ES-I3 (cell line): Measurements from ENCODE around the gene TRIM37.
"Not testable (repeated sequence)": the region's sequence is repeated elsewhere in the genome, so short reads cannot be mapped to it uniquely, and the experiment has no call there.

Experiments
- H3K36me3 ChIP-seq: 2 replicates; pipeline ENCODE4 v1.6.1; 2013; ENCODE audit warnings: mild to moderate bottlenecking, low read length, control low read depth, moderate library complexity; ENCODE audit not compliant: insufficient read depth
- H3K4me1 ChIP-seq: 2 replicates; pipeline ENCODE4 v1.6.1; 2013; ENCODE audit warnings: mild to moderate bottlenecking, control low read depth, low read length; ENCODE audit not compliant: insufficient read depth
- H3K9ac ChIP-seq: 2 replicates; pipeline ENCODE4 v1.6.1; 2013; ENCODE audit warnings: low read depth, mild to moderate bottlenecking, low read length, moderate library complexity
- H3K9me3 ChIP-seq: 2 replicates; pipeline ENCODE4 v1.6.1; 2013; ENCODE audit warnings: mild to moderate bottlenecking, low read length, moderate library complexity; ENCODE audit not compliant: control insufficient read depth, insufficient read depth

TRIM37 gene

GRCh38 chr17:58982626-58983025 is 124.1 kb downstream of the TRIM37 start:
- Histone ChIP-seq H3K36me3 (no peaks in the 10 kb centered on the region), H3K9ac (no peak overlapping the region), H3K9me3 (no peaks in the 10 kb centered on the region), H3K4me1 (peaks cover 10% of the 10 kb centered on the region)

GRCh38 chr17:58980706-58981481 is 125.8 kb downstream of the TRIM37 start:
- no peaks in the 10 kb centered on the region for H3K36me3 ChIP-seq
- no peak overlapping the region for H3K9ac ChIP-seq
- H3K9me3 ChIP-seq = no peaks in the 10 kb centered on the region
- peaks cover 6% of the 10 kb centered on the region for H3K4me1 ChIP-seq

- Histone ChIP-seq H3K9me3 (no peaks in the 10 kb centered on the region), H3K9ac (no peak overlapping the region), H3K4me1 (no peaks in the 10 kb centered on the region), H3K36me3 (no peaks in the 10 kb centered on the region)
Observed at GRCh38 chr17:58976541-58976940, 130.1 kb downstream of the TRIM37 start.

GRCh38 chr17:58974354-58974753 is 132.3 kb downstream of the TRIM37 start:
- H3K36me3 ChIP-seq = no peaks in the 10 kb centered on the region
- H3K4me1 ChIP-seq = peaks cover 1% of the 10 kb centered on the region
- H3K9me3 ChIP-seq = no peaks in the 10 kb centered on the region
- no peak overlapping the region for H3K9ac ChIP-seq

GRCh38 chr17:58970609-58971450 is 135.8 kb downstream of the TRIM37 start:
- Histone ChIP-seq H3K36me3 (no peaks in the 10 kb centered on the region), H3K9me3 (no peaks in the 10 kb centered on the region), H3K4me1 (peaks cover 15% of the 10 kb centered on the region), H3K9ac (no peak overlapping the region)

- H3K9me3 ChIP-seq = no peaks in the 10 kb centered on the region
- H3K9ac ChIP-seq = no peak overlapping the region
- H3K4me1 ChIP-seq = peaks cover 22% of the 10 kb centered on the region
- H3K36me3 ChIP-seq = no peaks in the 10 kb centered on the region
Observed at GRCh38 chr17:58969612-58970011, 137.1 kb downstream of the TRIM37 start.

GRCh38 chr17:58969156-58969555 is 137.5 kb downstream of the TRIM37 start:
- H3K4me1 ChIP-seq = peaks cover 22% of the 10 kb centered on the region
- no peak overlapping the region for H3K9ac ChIP-seq
- H3K36me3 ChIP-seq = no peaks in the 10 kb centered on the region
- H3K9me3 ChIP-seq = no peaks in the 10 kb centered on the region

GRCh38 chr17:58968426-58969061 is 138.1 kb downstream of the TRIM37 start:
- Histone ChIP-seq H3K4me1 (peaks cover 22% of the 10 kb centered on the region), H3K9ac (no peak overlapping the region), H3K36me3 (no peaks in the 10 kb centered on the region), H3K9me3 (no peaks in the 10 kb centered on the region)

- Histone ChIP-seq H3K36me3 (no peaks in the 10 kb centered on the region), H3K9ac (no peak overlapping the region), H3K4me1 (peaks cover 22% of the 10 kb centered on the region), H3K9me3 (no peaks in the 10 kb centered on the region)
Observed at GRCh38 chr17:58966208-58966607, 140.5 kb downstream of the TRIM37 start.

GRCh38 chr17:58965221-58965620 is 141.5 kb downstream of the TRIM37 start:
- Histone ChIP-seq H3K9me3 (no peaks in the 10 kb centered on the region), H3K9ac (no peak overlapping the region), H3K4me1 (peaks cover 23% of the 10 kb centered on the region), H3K36me3 (no peaks in the 10 kb centered on the region)

- peaks cover 3% of the 10 kb centered on the region; the same call in 1 of the 2 replicates for H3K4me1 ChIP-seq
- H3K36me3 ChIP-seq = no peaks in the 10 kb centered on the region; the same call in 1 of the 2 replicates
- H3K9me3 ChIP-seq = no peaks in the 10 kb centered on the region
- H3K9ac ChIP-seq = no peak overlapping the region
Observed at GRCh38 chr17:58960068-58960467, 146.6 kb downstream of the TRIM37 start.

GRCh38 chr17:58957725-58958073 is 149.0 kb downstream of the TRIM37 start:
- H3K9me3 ChIP-seq, H3K4me1 ChIP-seq, H3K36me3 ChIP-seq, H3K9ac ChIP-seq: not testable (repeated sequence)

- Histone ChIP-seq H3K9ac (no peak overlapping the region), H3K4me1 (peaks cover 3% of the 10 kb centered on the region; the same call in 1 of the 2 replicates), H3K36me3 (no peaks in the 10 kb centered on the region; the same call in 1 of the 2 replicates), H3K9me3 (no peaks in the 10 kb centered on the region)
Observed at GRCh38 chr17:58956997-58957724, 149.5 kb downstream of the TRIM37 start.

- not testable (repeated sequence) for H3K9ac ChIP-seq, H3K36me3 ChIP-seq, H3K4me1 ChIP-seq, H3K9me3 ChIP-seq
Observed at GRCh38 chr17:58954358-58954757, 152.3 kb downstream of the TRIM37 start.
